ENCODE measurements around the gene ARPC1A. TPM values are rescaled to one million over a fixed set of nuclear protein-coding genes. Genes with fewer than 3 reads are reported as not detected.
"Not testable (repeated sequence)": the region's sequence is repeated elsewhere in the genome, so short reads cannot be mapped to it uniquely, and the experiment has no call there.

The ARPC1A gene
- total RNA-seq (2014; rRNA removed; shearing (Covaris generic)) (51.0 and 71.8 TPM in 2 replicates), total RNA-seq (2022) (101 and 108 TPM in 2 replicates), Bru-seq, nascent RNA (percentile 87 among the genes with signal in this experiment), BruChase-seq, experiment 1, labeled RNA remaining after a 6-hour chase (percentile 98 among the genes with signal in this experiment), BruChase-seq, experiment 2, labeled RNA remaining after a 2-hour chase (percentile 96 among the genes with signal in this experiment)
- long read RNA-seq, transcript ARPC1A-201 (10 exons, 1,565 nt), result major isoform, 122 of 133 reads
- long read RNA-seq, partial matches to known transcripts, result 7 of 133 reads
- long read RNA-seq, other reads (novel, unspliced or antisense), result 4 of 133 reads

DNA sequence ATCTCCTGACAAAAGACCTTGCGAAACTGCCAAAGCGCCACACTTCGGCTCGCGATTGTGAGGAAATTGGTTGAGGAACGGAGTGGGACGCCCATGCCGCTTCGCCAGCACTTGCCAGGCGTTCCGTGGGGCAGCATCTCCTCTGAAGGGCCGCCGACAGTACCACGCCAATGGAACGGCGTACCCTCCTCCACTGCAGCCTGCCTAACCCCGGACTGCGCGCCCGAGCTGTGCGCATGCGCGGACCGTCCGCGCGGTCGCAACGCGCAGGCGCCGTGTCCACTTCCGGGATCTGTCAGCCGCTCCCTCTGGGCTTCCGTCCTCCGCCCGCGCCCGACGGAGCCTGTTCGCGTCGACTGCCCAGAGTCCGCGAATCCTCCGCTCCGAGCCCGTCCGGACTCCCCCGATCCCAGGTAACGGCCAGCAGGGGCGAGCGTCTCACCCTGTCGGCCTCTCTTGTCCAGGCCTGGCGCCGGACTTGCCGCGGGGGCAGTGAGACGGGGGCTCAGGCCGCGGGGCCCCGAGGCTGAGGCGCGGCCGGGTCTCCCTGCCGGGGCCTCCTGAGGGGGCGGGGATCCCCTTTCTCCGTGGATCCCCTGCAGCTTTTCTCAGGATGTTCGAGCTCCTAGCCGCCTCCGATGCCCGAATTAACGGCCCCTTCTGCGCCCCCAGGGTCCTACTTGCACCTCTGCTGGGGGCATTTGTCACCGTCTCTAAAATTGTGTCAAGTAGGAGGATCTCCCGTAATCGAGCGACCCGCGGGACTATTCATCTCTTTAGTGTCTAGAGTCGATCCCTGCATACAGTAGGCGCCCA lies at the start of gene ARPC1A:
Gene ARPC1A, plus strand, starts transcription at position 307 of the 816 bp plus-strand sequence. CDS start 7,456 bp downstream, outside the sequence.
- peak; percentile 93 for DNase-seq (ENCODE audit: low spot score)
- intact Hi-C loops (cut with micrococcal nuclease; ENCODE audit: unreplicated experiment), result loop anchor here (1.0 to 5.0 kb wide), 2 partner anchors 81 to 283 kb away; no protein-coding TSS in a partner anchor
- Histone ChIP-seq H3K79me2 (ENCODE audit: insufficient read depth, low read depth, low read length) (peaks cover 47% of the 10 kb centered on the region), H3K36me3 (ENCODE audit: insufficient read depth, low read length) (peaks cover 10% of the 10 kb centered on the region), H2AFZ (ENCODE audit: low read length) (peak within 1 kb of the TSS; percentile 43), H3K4me3 (ENCODE audit: low read depth, low read length, poor library complexity, severe bottlenecking) (peak within 1 kb of the TSS; percentile 87), H3K27ac (ENCODE audit: low read depth, low read length, poor library complexity, severe bottlenecking) (peak within 1 kb of the TSS; percentile 16), H3K4me2 (ENCODE audit: low read length) (peak within 1 kb of the TSS; percentile 92), H4K20me1 (ENCODE audit: insufficient read depth, low read length) (0 out of 2 replicates have a peak, but pooled peaks cover 13% of the 10 kb centered on the region), H3K4me1 (ENCODE audit: insufficient read depth, low read length, poor library complexity, severe bottlenecking) (peaks cover 19% of the 10 kb centered on the region), H3K9me3 (ENCODE audit: low read length) (no peaks in the 10 kb centered on the region), H3K9me2 (ENCODE audit: insufficient read depth, low read length) (no peaks in the 10 kb centered on the region)
- TF ChIP-seq, protein P1, sequence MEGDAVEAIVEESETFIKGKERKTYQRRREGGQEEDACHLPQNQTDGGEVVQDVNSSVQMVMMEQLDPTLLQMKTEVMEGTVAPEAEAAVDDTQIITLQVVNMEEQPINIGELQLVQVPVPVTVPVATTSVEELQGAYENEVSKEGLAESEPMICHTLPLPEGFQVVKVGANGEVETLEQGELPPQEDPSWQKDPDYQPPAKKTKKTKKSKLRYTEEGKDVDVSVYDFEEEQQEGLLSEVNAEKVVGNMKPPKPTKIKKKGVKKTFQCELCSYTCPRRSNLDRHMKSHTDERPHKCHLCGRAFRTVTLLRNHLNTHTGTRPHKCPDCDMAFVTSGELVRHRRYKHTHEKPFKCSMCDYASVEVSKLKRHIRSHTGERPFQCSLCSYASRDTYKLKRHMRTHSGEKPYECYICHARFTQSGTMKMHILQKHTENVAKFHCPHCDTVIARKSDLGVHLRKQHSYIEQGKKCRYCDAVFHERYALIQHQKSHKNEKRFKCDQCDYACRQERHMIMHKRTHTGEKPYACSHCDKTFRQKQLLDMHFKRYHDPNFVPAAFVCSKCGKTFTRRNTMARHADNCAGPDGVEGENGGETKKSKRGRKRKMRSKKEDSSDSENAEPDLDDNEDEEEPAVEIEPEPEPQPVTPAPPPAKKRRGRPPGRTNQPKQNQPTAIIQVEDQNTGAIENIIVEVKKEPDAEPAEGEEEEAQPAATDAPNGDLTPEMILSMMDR (conservative IDR thresholded peaks at IDR 0.05; ENCODE audit: low read length), result 0 out of 2 replicates have a peak, but pooled peaks have one; percentile 14
- no peak for TF ChIP-seq EZH2phosphoT487 (IDR thresholded peaks at IDR 0.05; ENCODE audit: borderline replicate concordance, low read depth, low read length)
- ChIA-PET POLR2A (interaction anchor here (0.5 to 2.9 kb wide), 7 partner anchors 9 to 1077 kb away, joined by 3 to 8 read pairs (median 3); partner anchors contain the start of genes BUD31 and PDAP1), CTCF (ENCODE audit: unreplicated experiment) (interaction anchor here (0.6 kb wide), 1 partner anchor 82 kb away, joined by 3 read pairs; no protein-coding TSS in a partner anchor)
- BruUV-seq (replicated peaks), result no TSS peak

DNA sequence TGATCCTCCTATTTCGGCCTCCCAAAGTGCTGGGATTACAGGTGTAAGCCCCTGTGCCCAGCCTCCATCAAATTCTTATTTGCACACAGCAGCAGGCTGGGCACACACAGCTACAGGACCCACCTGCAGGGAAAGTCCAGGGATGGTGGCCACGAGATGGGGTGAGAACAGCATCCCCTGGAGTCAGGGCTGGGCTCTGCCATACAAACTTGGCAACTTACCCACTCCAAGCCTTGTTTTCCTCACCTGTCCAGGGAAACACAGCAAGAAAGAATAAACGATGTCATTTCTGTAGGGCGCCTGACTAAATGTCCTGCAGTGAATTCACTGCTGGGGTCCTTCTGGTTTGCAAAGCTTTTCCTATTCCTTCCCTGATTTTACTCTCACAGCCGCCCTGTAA lies 47.5 kb upstream of the ARPC1A start:
- Histone ChIP-seq H3K9me3 (ENCODE audit: low read length) (no peaks in the 10 kb centered on the region), H3K36me3 (ENCODE audit: insufficient read depth, low read length) (no peaks in the 10 kb centered on the region), H2AFZ (ENCODE audit: low read length) (no peak overlapping the region), H3K9me2 (ENCODE audit: insufficient read depth, low read length) (no peaks in the 10 kb centered on the region), H3K4me1 (ENCODE audit: insufficient read depth, low read length, poor library complexity, severe bottlenecking) (no peaks in the 10 kb centered on the region), H3K79me2 (ENCODE audit: insufficient read depth, low read depth, low read length) (no peaks in the 10 kb centered on the region), H4K20me1 (ENCODE audit: insufficient read depth, low read length) (no peaks in the 10 kb centered on the region), H3K27ac (ENCODE audit: low read depth, low read length, poor library complexity, severe bottlenecking) (no peak overlapping the region), H3K4me2 (ENCODE audit: low read length) (no peak overlapping the region), H3K4me3 (ENCODE audit: low read depth, low read length, poor library complexity, severe bottlenecking) (no peak overlapping the region)
- intact Hi-C loops (cut with micrococcal nuclease; ENCODE audit: unreplicated experiment), result no loop called here
- POLR2A ChIA-PET, result no interaction called here
- CTCF ChIA-PET (ENCODE audit: unreplicated experiment), result no interaction called here
- TF ChIP-seq EZH2phosphoT487 (IDR thresholded peaks at IDR 0.05; ENCODE audit: borderline replicate concordance, low read depth, low read length), result no peak
- TF ChIP-seq, protein P1 (conservative IDR thresholded peaks at IDR 0.05; ENCODE audit: low read length), result no peak
- no TSS peak for BruUV-seq (replicated peaks)
- no peak for DNase-seq (ENCODE audit: low spot score)

DNA sequence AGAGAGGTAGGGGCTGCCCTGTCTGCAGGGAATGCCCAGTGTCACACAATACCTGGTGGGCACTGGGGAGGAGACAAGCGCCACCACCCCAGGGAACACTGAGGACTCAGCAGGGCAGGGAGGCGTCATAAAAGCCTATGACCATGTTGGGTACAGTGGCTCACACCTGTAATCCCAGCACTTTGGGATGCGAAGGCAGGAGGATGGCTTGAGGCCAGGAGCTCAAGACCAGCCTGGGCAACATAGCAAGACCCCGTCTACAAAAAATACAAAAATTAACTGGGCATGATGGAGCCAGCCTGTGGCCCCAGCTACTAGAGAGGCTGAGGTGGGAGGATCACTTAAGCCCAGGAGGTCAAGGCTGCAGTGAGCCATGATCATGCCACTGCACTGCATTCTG lies 41.5 kb upstream of the ARPC1A start:
- H3K4me1 ChIP-seq (ENCODE audit: insufficient read depth, low read length, poor library complexity, severe bottlenecking); CTCF ChIA-PET (ENCODE audit: unreplicated experiment); H3K4me3 ChIP-seq (ENCODE audit: low read depth, low read length, poor library complexity, severe bottlenecking); H2AFZ ChIP-seq (ENCODE audit: low read length); H3K4me2 ChIP-seq (ENCODE audit: low read length); DNase-seq (ENCODE audit: low spot score); H4K20me1 ChIP-seq (ENCODE audit: insufficient read depth, low read length); intact Hi-C loops (cut with micrococcal nuclease; ENCODE audit: unreplicated experiment); H3K36me3 ChIP-seq (ENCODE audit: insufficient read depth, low read length); H3K9me2 ChIP-seq (ENCODE audit: insufficient read depth, low read length); BruUV-seq (replicated peaks); H3K9me3 ChIP-seq (ENCODE audit: low read length); H3K27ac ChIP-seq (ENCODE audit: low read depth, low read length, poor library complexity, severe bottlenecking); H3K79me2 ChIP-seq (ENCODE audit: insufficient read depth, low read depth, low read length): not testable (repeated sequence)
- POLR2A ChIA-PET, result interaction anchor here (1.1 kb wide), 1 partner anchor 37 kb away, joined by 4 read pairs; no protein-coding TSS in a partner anchor
